ENCODE data around the gene SNAPIN.
A peak's percentile ranks its signal among the peaks of the same experiment; 100 is the strongest.

Gene SNAPIN

GRCh38 chr1:153698020-153698922, 39.8 kb downstream of the SNAPIN start:
- no peak for TF ChIP-seq CTCF (conservative IDR thresholded peaks at IDR 0.05; ENCODE audit: low read length)
- no peak overlapping the region for H3K4me3 ChIP-seq (ENCODE audit: low read length)
- no peak for DNase-seq (ENCODE audit: low read depth)

GRCh38 chr1:153698923-153699714, 40.6 kb downstream of the SNAPIN start:
- H3K4me3 ChIP-seq (ENCODE audit: low read length), result no peak overlapping the region
- peak; percentile 83 for DNase-seq (ENCODE audit: low read depth)
- no peak for TF ChIP-seq CTCF (conservative IDR thresholded peaks at IDR 0.05; ENCODE audit: low read length)

- DNase-seq (ENCODE audit: low read depth), result no peak
- H3K4me3 ChIP-seq (ENCODE audit: low read length), result no peak overlapping the region
- no peak for TF ChIP-seq CTCF (conservative IDR thresholded peaks at IDR 0.05; ENCODE audit: low read length)
Measured at GRCh38 chr1:153699768-153700167, 41.3 kb downstream of the SNAPIN start.

- TF ChIP-seq CTCF (conservative IDR thresholded peaks at IDR 0.05; ENCODE audit: low read length), result no peak
- no peak for DNase-seq (ENCODE audit: low read depth)
Measured at GRCh38 chr1:153705484-153705883, 47.0 kb downstream of the SNAPIN start.

GRCh38 chr1:153711026-153711425, 52.5 kb downstream of the SNAPIN start:
- no peak for DNase-seq (ENCODE audit: low read depth)
- no peak for TF ChIP-seq CTCF (conservative IDR thresholded peaks at IDR 0.05; ENCODE audit: low read length)
- no peak overlapping the region for H3K4me3 ChIP-seq (ENCODE audit: low read length)

More at GRCh38 chr1:153705484-153705883, 47.0 kb downstream of the SNAPIN start:
- H3K4me3 ChIP-seq (ENCODE audit: low read length), result no peak overlapping the region
